CD4-positive, alpha-beta T cell (primary cell): ENCODE data around the gene TMEM184A. TPM values are rescaled to one million over a fixed set of nuclear protein-coding genes. Genes with fewer than 3 reads are reported as not detected.

Experiments
- ATAC-seq: fragments of 200-7000 bp; cut with Tn5 transposase; one replicate; pipeline ENCODE4 v1.10.0; 2022; ENCODE audit warnings: mild to moderate bottlenecking; ENCODE audit not compliant: poor library complexity
- CTCF ChIA-PET: fragments of 350-600 bp; sonication (Branson Sonifier 250); formaldehyde crosslinking; loops from one replicate; lab custom pipeline; 2021; ENCODE audit warnings: antibody characterized with exemption, inconsistent platforms; lab: Charles Lee
- POLR2A ChIA-PET: fragments of 350-600 bp; sonication (Branson Sonifier 250); formaldehyde crosslinking; loops from one replicate; lab custom pipeline; 2021; ENCODE audit warnings: antibody characterized with exemption, inconsistent platforms; lab: Charles Lee
- DNase-seq, 14 experiments: peaks; one replicate each; pipeline ENCODE4 v3.0.0-alpha.2; 2013 to 2020; ENCODE audit warnings: mixed read lengths in 2 of 14
- H3K27ac ChIP-seq, 2 donors: one replicate each; pipeline versions ENCODE4 v1.5.1 to v1.7.0; 2013; ENCODE audit warnings: low read length in 2 of 2, low read depth in 1 of 2, mild to moderate bottlenecking in 1 of 2
- H3K27me3 ChIP-seq, 2 experiments: 1 replicate in 1 of 2; 2 replicates in 1 of 2; pipeline versions ENCODE4 v1.6.1 to v1.7.0; 2013; ENCODE audit warnings: low read length in 2 of 2, control low read depth in 1 of 2, mild to moderate bottlenecking in 1 of 2, moderate library complexity in 1 of 2; ENCODE audit not compliant: insufficient read depth in 2 of 2, control insufficient read depth in 1 of 2
- H3K36me3 ChIP-seq: one replicate; pipeline ENCODE4 v1.6.1; 2013; ENCODE audit warnings: low read length, control low read depth; ENCODE audit not compliant: insufficient read depth
- H3K4me1 ChIP-seq: one replicate; pipeline ENCODE4 v1.6.1; 2013; ENCODE audit warnings: low read length, control low read depth; ENCODE audit not compliant: insufficient read depth
- H3K4me3 ChIP-seq: one replicate; pipeline ENCODE4 v1.5.1; 2013; ENCODE audit warnings: mild to moderate bottlenecking, low read length, moderate library complexity
- H3K9me3 ChIP-seq, 2 experiments: 1 replicate in 1 of 2; 2 replicates in 1 of 2; pipeline versions ENCODE4 v1.6.1 to v1.7.0; 2013; ENCODE audit warnings: low read length in 2 of 2, mild to moderate bottlenecking in 2 of 2, control low read depth in 1 of 2, moderate library complexity in 1 of 2; ENCODE audit not compliant: control insufficient read depth in 1 of 2, insufficient read depth in 1 of 2
- H3K27ac Mint-ChIP-seq: one replicate; pipeline ENCODE4 v1.8.0; 2020; ENCODE audit warnings: mixed read lengths
- H3K27me3 Mint-ChIP-seq: one replicate; pipeline ENCODE4 v1.8.0; 2021; ENCODE audit warnings: mixed read lengths
- H3K36me3 Mint-ChIP-seq: one replicate; pipeline ENCODE4 v1.8.0; 2021; ENCODE audit warnings: low read depth, mixed read lengths
- H3K4me1 Mint-ChIP-seq: one replicate; pipeline ENCODE4 v1.8.0; 2021; ENCODE audit warnings: low read depth, mixed read lengths
- H3K4me3 Mint-ChIP-seq: one replicate; pipeline ENCODE4 v1.8.0; 2020; ENCODE audit warnings: mild to moderate bottlenecking, mixed read lengths
- H3K9me3 Mint-ChIP-seq: one replicate; pipeline ENCODE4 v1.8.0; 2020; ENCODE audit warnings: mixed read lengths
- intact Hi-C, 2 experiments: fragments of 100-400 bp; cut with DNase I in 1 of 2; cut with micrococcal nuclease in 1 of 2; formaldehyde crosslinking; loops; one replicate each; pipeline versions ENCODE4 v1.15.1 to v1.9.0; 2023 to 2025; cut with DNase I, micrococcal nuclease
- total RNA-seq, 174 experiments: library from RNA in 2 of 174; stranded (reverse) in 2 of 174; gene quantifications; one replicate each; pipeline ENCODE4 v1.2.3 and lab custom pipeline; 2021 to 2026
- TF ChIP-seq, protein P1 (sequence below): fragments of 200-600 bp; IDR thresholded peaks from one replicate; pipeline ENCODE4 v1.8.0; 2022; ENCODE audit warnings: antibody characterized with exemption, mild to moderate bottlenecking

TMEM184A gene
- total RNA-seq, 2 experiments from 2014 or later: 0.06 TPM; not detected in 1

DNA sequence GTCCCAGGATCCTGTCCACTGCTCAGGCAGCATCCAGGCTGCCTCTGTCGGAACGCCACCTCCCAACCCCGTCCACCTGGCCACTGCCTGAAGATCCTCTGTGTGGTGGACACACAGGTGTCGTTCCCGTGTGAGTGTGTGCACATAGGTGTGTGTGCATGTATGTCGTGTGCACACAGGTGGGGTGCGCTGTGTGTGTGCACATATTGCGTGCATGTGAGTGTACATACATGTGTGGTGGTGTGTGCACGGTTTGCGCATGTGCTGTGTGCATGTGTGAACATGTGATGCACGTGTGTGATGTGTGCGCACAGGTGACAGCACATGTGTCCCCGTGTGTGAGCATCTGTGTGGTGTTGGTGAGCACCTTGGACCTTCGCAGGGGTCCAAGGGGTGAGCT lies 7.1 kb downstream of the TMEM184A start:
- intact Hi-C loops: loop anchor here in 1 of 2 experiments (5.0 kb wide), 1 partner anchor 42 kb away; no protein-coding TSS in a partner anchor

DNA sequence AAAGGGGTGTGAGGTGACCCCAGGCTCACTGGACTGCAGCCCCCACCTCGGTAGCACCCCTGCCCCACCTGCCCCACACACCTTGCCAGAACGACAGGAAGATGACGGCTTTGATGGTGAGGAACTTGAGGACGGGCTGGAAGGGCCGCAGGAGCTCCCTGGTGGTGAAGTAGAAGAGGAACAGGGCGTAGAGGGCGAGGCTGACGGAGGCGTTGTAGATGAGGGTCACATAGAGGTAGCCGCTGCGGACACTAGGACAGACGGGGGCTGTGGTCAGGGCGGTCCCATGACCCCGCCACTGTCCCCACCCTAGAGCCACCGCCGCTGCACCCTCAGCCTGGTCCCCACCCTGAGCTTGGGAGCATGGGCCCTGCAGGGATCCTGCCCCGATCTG lies 7.6 kb downstream of the TMEM184A start:
- no peaks in the 10 kb centered on the region for H3K9me3 ChIP-seq
- Mint-ChIP-seq H3K4me1 (no peaks in the 10 kb centered on the region), H3K27me3 (no peaks in the 10 kb centered on the region), H3K4me3 (peak overlapping the region; percentile 4), H3K9me3 (no peaks in the 10 kb centered on the region), H3K36me3 (no peaks in the 10 kb centered on the region), H3K27ac (no peak overlapping the region)
- ChIA-PET POLR2A (no interaction called here), CTCF (interaction anchor here (0.7 to 1.2 kb wide), 2 partner anchors 40 to 44 kb away, joined by 3 read pairs; partner anchors contain the start of gene INTS1)
- intact Hi-C loops: loop anchor here in 1 of 2 experiments (5.0 kb wide), 1 partner anchor 41 kb away; no protein-coding TSS in a partner anchor
- TF ChIP-seq, protein P1, sequence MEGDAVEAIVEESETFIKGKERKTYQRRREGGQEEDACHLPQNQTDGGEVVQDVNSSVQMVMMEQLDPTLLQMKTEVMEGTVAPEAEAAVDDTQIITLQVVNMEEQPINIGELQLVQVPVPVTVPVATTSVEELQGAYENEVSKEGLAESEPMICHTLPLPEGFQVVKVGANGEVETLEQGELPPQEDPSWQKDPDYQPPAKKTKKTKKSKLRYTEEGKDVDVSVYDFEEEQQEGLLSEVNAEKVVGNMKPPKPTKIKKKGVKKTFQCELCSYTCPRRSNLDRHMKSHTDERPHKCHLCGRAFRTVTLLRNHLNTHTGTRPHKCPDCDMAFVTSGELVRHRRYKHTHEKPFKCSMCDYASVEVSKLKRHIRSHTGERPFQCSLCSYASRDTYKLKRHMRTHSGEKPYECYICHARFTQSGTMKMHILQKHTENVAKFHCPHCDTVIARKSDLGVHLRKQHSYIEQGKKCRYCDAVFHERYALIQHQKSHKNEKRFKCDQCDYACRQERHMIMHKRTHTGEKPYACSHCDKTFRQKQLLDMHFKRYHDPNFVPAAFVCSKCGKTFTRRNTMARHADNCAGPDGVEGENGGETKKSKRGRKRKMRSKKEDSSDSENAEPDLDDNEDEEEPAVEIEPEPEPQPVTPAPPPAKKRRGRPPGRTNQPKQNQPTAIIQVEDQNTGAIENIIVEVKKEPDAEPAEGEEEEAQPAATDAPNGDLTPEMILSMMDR: no peak
- ATAC-seq: peak; percentile 37
- H3K36me3 ChIP-seq: no peaks in the 10 kb centered on the region
- H3K27me3 ChIP-seq: no peaks in the 10 kb centered on the region
- no peak overlapping the region for H3K4me3 ChIP-seq
- peak in 2 of 14 experiments; percentile 31 to 47 for DNase-seq
- no peaks in the 10 kb centered on the region for H3K4me1 ChIP-seq
- no peak overlapping the region for H3K27ac ChIP-seq

More for the DNA sequence above, 7.1 kb downstream of the TMEM184A start:
- Histone ChIP-seq H3K36me3 (no peaks in the 10 kb centered on the region), H3K4me1 (no peaks in the 10 kb centered on the region), H3K9me3 (no peaks in the 10 kb centered on the region), H3K27ac (no peak overlapping the region), H3K27me3 (no peaks in the 10 kb centered on the region), H3K4me3 (no peak overlapping the region)
- ChIA-PET POLR2A (no interaction called here), CTCF (interaction anchor here (0.7 to 1.2 kb wide), 2 partner anchors 41 to 44 kb away, joined by 3 read pairs; partner anchors contain the start of gene INTS1)
- ATAC-seq (no peak), DNase-seq (no peak)
- Mint-ChIP-seq H3K27ac (peak overlapping the region; percentile 51), H3K36me3 (no peaks in the 10 kb centered on the region), H3K4me3 (no peak overlapping the region), H3K4me1 (no peaks in the 10 kb centered on the region), H3K9me3 (no peaks in the 10 kb centered on the region), H3K27me3 (no peaks in the 10 kb centered on the region)
- TF ChIP-seq, protein P1: no peak

DNA sequence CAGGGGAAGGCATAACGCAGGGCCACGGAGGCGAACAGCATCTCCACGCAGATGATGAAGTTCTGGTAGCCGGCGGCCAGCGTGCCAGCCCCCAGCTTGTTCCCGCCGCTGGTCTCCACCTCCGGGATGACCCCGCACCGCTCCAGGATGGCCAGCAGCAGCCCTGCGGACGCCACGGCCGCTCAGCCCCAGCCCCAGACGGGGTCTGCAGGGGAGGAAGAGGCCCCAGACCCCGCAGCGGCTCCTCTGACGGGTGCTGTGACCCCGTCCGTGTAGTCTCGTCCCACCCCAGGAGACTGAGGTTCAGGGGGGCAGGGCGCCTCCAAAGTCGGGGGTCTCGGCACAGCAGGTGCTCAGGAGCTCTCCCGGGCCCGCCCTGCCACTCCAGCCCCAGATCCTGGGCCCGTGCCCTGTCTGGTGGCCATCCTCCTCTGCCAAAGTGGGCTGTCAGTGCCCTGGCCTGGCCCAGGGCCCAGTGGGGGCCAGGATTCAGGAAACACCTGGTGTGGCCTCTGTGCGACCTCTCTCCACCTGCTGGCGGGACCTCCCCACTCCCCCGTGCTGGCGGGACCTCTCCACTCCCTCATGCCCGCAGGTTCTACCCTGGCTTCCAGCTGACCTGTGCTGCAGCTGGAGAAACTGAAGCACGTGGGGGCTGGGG lies 8.1 kb downstream of the TMEM184A start:
- CTCF ChIA-PET: interaction anchor here (0.7 to 1.2 kb wide), 2 partner anchors 40 to 43 kb away, joined by 3 read pairs; partner anchors contain the start of gene INTS1
- POLR2A ChIA-PET: no interaction called here

More for the DNA sequence above, 8.1 kb downstream of the TMEM184A start:
- Mint-ChIP-seq H3K4me3 (peak overlapping the region; percentile 4), H3K27ac (no peak overlapping the region), H3K9me3 (no peaks in the 10 kb centered on the region), H3K36me3 (peaks cover 1% of the 10 kb centered on the region), H3K4me1 (no peaks in the 10 kb centered on the region), H3K27me3 (no peaks in the 10 kb centered on the region)
- Histone ChIP-seq H3K4me3 (no peak overlapping the region), H3K36me3 (peaks cover 2% of the 10 kb centered on the region), H3K27ac (no peak overlapping the region), H3K9me3 (no peaks in the 10 kb centered on the region), H3K27me3 (no peaks in the 10 kb centered on the region), H3K4me1 (no peaks in the 10 kb centered on the region)
- TF ChIP-seq, protein P1: no peak
- ATAC-seq (no peak), DNase-seq (no peak)
- intact Hi-C loops: loop anchor here in 1 of 2 experiments (5.0 kb wide), 1 partner anchor 41 kb away; no protein-coding TSS in a partner anchor
